PC-9 (cell line): ENCODE data around the gene RALGPS2. TPM values are rescaled to one million over a fixed set of nuclear protein-coding genes. Genes with fewer than 3 reads are reported as not detected.

ENCODE experiments used
- BruUV-seq: library from RNA; stranded (reverse); fragments of 400-500 nt; replicated peaks from 2 replicates; lab custom pipeline; 2021; lab: Mats Ljungman, UMichigan
- CTCF ChIA-PET: fragments of 300-600 bp; sonication (Branson Sonifier 250); formaldehyde crosslinking; loops from one replicate; lab custom pipeline; 2022; ENCODE audit warnings: antibody characterized with exemption; lab: Charles Lee
- POLR2A ChIA-PET: fragments of 300-600 bp; sonication (Branson Sonifier 250); formaldehyde crosslinking; loops from one replicate; lab custom pipeline; 2022; ENCODE audit warnings: antibody characterized with exemption; ENCODE audit not compliant: unreplicated experiment; lab: Charles Lee
- DNase-seq, 2 experiments: peaks; one replicate each; pipeline versions ENCODE4 v3.0.0 to v3.0.0-alpha.2; 2015 to 2022; ENCODE audit warnings: mixed read lengths in 1 of 2
- H2AFZ ChIP-seq: fragments of 200-600 bp; sonication (generic); 2 replicates; pipeline ENCODE4 v1.8.1; 2017; ENCODE audit warnings: antibody characterized with exemption
- H3F3A ChIP-seq: fragments of 200-600 bp; sonication (generic); 2 replicates; pipeline ENCODE4 v1.8.1; 2017; ENCODE audit warnings: antibody characterized with exemption, mild to moderate bottlenecking, low read depth; ENCODE audit not compliant: insufficient read depth
- H3K27ac ChIP-seq: fragments of 200-600 bp; sonication (generic); 2 replicates; pipeline ENCODE4 v1.6.1; 2016; ENCODE audit warnings: mixed run types
- H3K27me3 ChIP-seq: fragments of 200-600 bp; sonication (generic); 2 replicates; pipeline ENCODE4 v1.6.1; 2016; ENCODE audit warnings: low read depth, mixed run types; ENCODE audit not compliant: insufficient read depth
- H3K36me3 ChIP-seq: fragments of 200-600 bp; sonication (generic); 2 replicates; pipeline ENCODE4 v1.6.1; 2016; ENCODE audit warnings: low read depth, mixed run types
- H3K4me1 ChIP-seq: fragments of 200-600 bp; sonication (generic); replicated peaks from 2 replicates; pipeline ENCODE4 v1.6.1; 2016; ENCODE audit warnings: mixed run types; ENCODE audit not compliant: insufficient read depth
- H3K4me2 ChIP-seq: fragments of 200-600 bp; sonication (generic); 2 replicates; pipeline ENCODE4 v1.6.1; 2017; ENCODE audit warnings: mixed run types
- H3K4me3 ChIP-seq: fragments of 200-600 bp; sonication (generic); 2 replicates; pipeline ENCODE4 v1.6.1; 2016; ENCODE audit warnings: mixed run types
- H3K79me2 ChIP-seq: fragments of 200-600 bp; sonication (generic); 2 replicates; pipeline ENCODE4 v1.6.1; 2017; ENCODE audit warnings: low read depth, mixed run types
- H3K9me2 ChIP-seq: fragments of 200-600 bp; sonication (generic); 2 replicates; pipeline ENCODE4 v1.8.1; 2017; ENCODE audit warnings: mild to moderate bottlenecking; ENCODE audit not compliant: insufficient read depth
- H3K9me3 ChIP-seq: fragments of 200-600 bp; sonication (generic); 2 replicates; pipeline ENCODE4 v1.8.1; 2016; ENCODE audit warnings: low read depth; ENCODE audit not compliant: insufficient read depth
- H4K20me1 ChIP-seq: fragments of 200-600 bp; sonication (generic); 2 replicates; pipeline ENCODE4 v1.8.1; 2017; ENCODE audit not compliant: insufficient read depth
- CTCF ChIP-seq: fragments of 200-600 bp; sonication (generic); conservative IDR thresholded peaks from 2 replicates; pipeline ENCODE4 v1.6.1; 2017; ENCODE audit warnings: mixed run types, antibody characterized with exemption, mild to moderate bottlenecking, moderate library complexity
- EZH2 ChIP-seq: fragments of 200-600 bp; sonication (generic); IDR thresholded peaks from 2 replicates; pipeline ENCODE4 v1.8.0; 2017; ENCODE audit warnings: antibody characterized with exemption, low read depth
- intact Hi-C: fragments of 100-400 bp; cut with micrococcal nuclease; formaldehyde crosslinking; loops from one replicate; pipeline ENCODE4 v1.10.0; 2022; ENCODE audit not compliant: unreplicated experiment
- total RNA-seq: library from RNA; stranded (reverse); gene quantifications from 2 replicates; pipeline ENCODE4 v1.2.3, GENCODE V29; 2021

The RALGPS2 gene
- total RNA-seq, 1 experiment from 2014 or later, result 62.4 TPM

DNA sequence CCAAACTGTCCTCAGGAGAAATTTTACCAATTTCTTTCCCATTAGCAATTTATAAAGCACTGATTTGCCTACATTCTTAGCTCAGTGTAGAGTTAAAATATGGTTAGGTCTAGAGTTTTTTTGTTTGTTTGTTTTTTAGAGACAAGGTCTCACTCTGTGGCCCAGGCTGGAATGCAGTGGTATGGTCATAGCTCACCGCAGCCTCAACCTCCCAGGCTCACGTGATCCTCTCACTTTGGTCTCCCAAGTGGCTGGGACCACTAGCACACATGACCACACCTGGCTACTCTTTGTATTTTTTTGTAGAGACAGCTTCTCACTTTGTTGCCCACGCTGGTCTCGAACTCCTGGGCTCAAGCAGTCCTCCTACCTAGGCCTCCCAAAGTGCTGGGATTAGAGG is 10.6 kb upstream of the RALGPS2 start:
- Histone ChIP-seq H3K27ac (no peak overlapping the region), H3K36me3 (no peaks in the 10 kb centered on the region), H3K4me3 (no peak overlapping the region), H3K4me2 (no peak overlapping the region), H4K20me1 (no peaks in the 10 kb centered on the region), H2AFZ (no peak overlapping the region), H3F3A (no peaks in the 10 kb centered on the region), H3K79me2 (no peaks in the 10 kb centered on the region), H3K9me3 (no peaks in the 10 kb centered on the region), H3K4me1 (no peaks in the 10 kb centered on the region), H3K9me2 (no peaks in the 10 kb centered on the region), H3K27me3 (no peaks in the 10 kb centered on the region)
- TF ChIP-seq EZH2 (no peak), CTCF (no peak)
- no TSS peak for BruUV-seq
- intact Hi-C loops, result no loop called here
- CTCF ChIA-PET, result no interaction called here
- DNase-seq, result no peak
- POLR2A ChIA-PET, result no interaction called here

DNA sequence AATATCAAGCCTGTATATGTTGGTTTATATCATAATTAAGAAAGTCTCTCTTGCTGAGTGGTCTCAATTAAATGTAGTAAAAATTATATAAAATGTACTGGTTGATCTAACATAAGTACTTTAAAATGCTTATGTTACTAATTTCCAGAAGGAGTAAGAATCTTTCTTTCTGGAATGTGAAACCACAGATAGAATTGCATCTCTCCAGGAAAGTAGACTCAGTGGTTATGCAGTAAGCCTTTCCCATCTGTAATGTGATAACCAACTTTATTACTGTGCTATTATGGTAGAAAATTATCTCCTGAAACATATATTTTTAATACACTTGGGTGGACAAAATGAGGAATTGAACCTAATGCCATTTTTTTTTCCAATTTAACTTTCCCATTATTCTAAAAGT is 8.9 kb upstream of the RALGPS2 start:
- Histone ChIP-seq H3K36me3 (no peaks in the 10 kb centered on the region), H4K20me1 (no peaks in the 10 kb centered on the region), H3K4me2 (no peak overlapping the region), H3K27me3 (no peaks in the 10 kb centered on the region), H3K79me2 (no peaks in the 10 kb centered on the region), H3K27ac (no peak overlapping the region), H3K9me2 (no peaks in the 10 kb centered on the region), H3K4me3 (no peak overlapping the region), H3K9me3 (no peaks in the 10 kb centered on the region), H3K4me1 (no peaks in the 10 kb centered on the region), H3F3A (no peaks in the 10 kb centered on the region), H2AFZ (no peak overlapping the region)
- no TSS peak for BruUV-seq
- TF ChIP-seq EZH2 (no peak), CTCF (no peak)
- intact Hi-C loops, result no loop called here
- ChIA-PET CTCF (no interaction called here), POLR2A (no interaction called here)
- no peak for DNase-seq

DNA sequence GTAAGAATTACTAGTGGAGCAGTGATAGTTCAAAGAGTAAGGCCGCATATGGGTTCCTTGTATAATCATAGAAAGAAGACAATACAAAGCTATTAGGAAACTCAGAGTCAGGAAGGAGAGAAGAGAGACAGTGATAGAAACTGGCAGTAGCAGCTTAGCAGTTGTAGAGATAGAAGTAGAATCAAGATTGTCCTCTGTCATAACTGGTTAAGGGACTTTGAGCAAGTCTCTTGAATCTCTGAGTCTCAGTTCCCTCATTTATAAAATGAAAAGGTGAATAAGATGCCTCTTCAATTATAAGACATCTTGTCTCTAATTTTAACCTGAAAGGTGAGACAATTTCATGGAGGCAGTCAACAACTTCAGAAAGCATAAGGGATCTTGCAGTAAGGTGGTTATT is 6.5 kb upstream of the RALGPS2 start:
- H3F3A ChIP-seq, result no peaks in the 10 kb centered on the region
- CTCF ChIA-PET, result no interaction called here
- no peak overlapping the region for H3K27ac ChIP-seq
- H3K79me2 ChIP-seq, result no peaks in the 10 kb centered on the region
- no peaks in the 10 kb centered on the region for H4K20me1 ChIP-seq
- H3K4me3 ChIP-seq, result no peak overlapping the region
- intact Hi-C loops, result no loop called here
- H3K36me3 ChIP-seq, result no peaks in the 10 kb centered on the region
- POLR2A ChIA-PET, result no interaction called here
- no peaks in the 10 kb centered on the region for H3K9me2 ChIP-seq
- no TSS peak for BruUV-seq
- H2AFZ ChIP-seq, result no peak overlapping the region
- H3K4me2 ChIP-seq, result no peak overlapping the region
- H3K4me1 ChIP-seq, result no peaks in the 10 kb centered on the region
- no peak for DNase-seq
- H3K9me3 ChIP-seq, result no peaks in the 10 kb centered on the region
- TF ChIP-seq EZH2 (no peak), CTCF (no peak)
- no peaks in the 10 kb centered on the region for H3K27me3 ChIP-seq
